SK-N-SH treated with all-trans-retinoic acid at 6 μM for 48 hours (cell line): ENCODE results near the gene IGF1R.

Experiments used
- ISL1 ChIP-seq: fragments of 250-450 bp; sonication (Bioruptor Pico); IDR thresholded peaks from 2 replicates; pipeline ENCODE4 v2.1.2; 2022; ENCODE audit warnings: mild to moderate bottlenecking, moderate library complexity
- PATZ1 ChIP-seq: fragments of 250-450 bp; sonication (Bioruptor Pico); IDR thresholded peaks from 2 replicates; pipeline ENCODE4 v1.8.0; 2020; ENCODE audit warnings: mild to moderate bottlenecking, moderate library complexity, borderline replicate concordance
- TSHZ2 ChIP-seq: fragments of 250-450 bp; sonication (Bioruptor Pico); IDR thresholded peaks from 2 replicates; pipeline ENCODE4 v1.5.0; 2020; ENCODE audit warnings: mild to moderate bottlenecking, moderate library complexity
- ZFP3 ChIP-seq: fragments of 250-450 bp; sonication (Bioruptor Pico); IDR thresholded peaks from 2 replicates; pipeline ENCODE4 v1.5.0; 2020; ENCODE audit warnings: mild to moderate bottlenecking, moderate library complexity
- ZNF565 ChIP-seq: fragments of 450-650 bp; formaldehyde crosslinking; conservative IDR thresholded peaks from 2 replicates; pipeline ENCODE4 v1.5.0; 2020; ENCODE audit warnings: low read depth, mild to moderate bottlenecking, moderate library complexity

- no peak for TF ChIP-seq ZNF565 (CRISPR knock-in tag)
- TF ChIP-seq ISL1 (CRISPR knock-in tag): no peak
- no peak for TF ChIP-seq PATZ1
- no peak for TF ChIP-seq TSHZ2 (CRISPR knock-in tag)
- no peak for TF ChIP-seq ZFP3 (CRISPR knock-in tag)
These were observed 165.6 kb downstream of the IGF1R start for GRCh38 chr15:98813951-98814350.
